Measurements from ENCODE around the gene CDH4. TPM values are rescaled to one million over a fixed set of nuclear protein-coding genes. Genes with fewer than 3 reads are reported as not detected.
"Not testable (repeated sequence)": the region's sequence is repeated elsewhere in the genome, so short reads cannot be mapped to it uniquely, and the experiment has no call there.

Gene CDH4
- total RNA-seq, 2 donors from 2014 or later: not detected

- H3K36me3 ChIP-seq: peaks cover 15% of the 10 kb centered on the region
- no peak for ATAC-seq (ENCODE audit: insufficient number of reproducible peaks, low FRiP score, low read depth)
- no peaks in the 10 kb centered on the region for H3K9me3 ChIP-seq
- H3K4me3 ChIP-seq: no peak overlapping the region
- no peak for TF ChIP-seq CTCF (IDR thresholded peaks at IDR 0.05)
- no peaks in the 10 kb centered on the region for H3K4me1 ChIP-seq (ENCODE audit: control insufficient read depth in 1 of 2, low read depth in 2 of 2)
- H3K27ac ChIP-seq: no peak overlapping the region
- DNase-seq (ENCODE audit: low spot score): no peak
- H3K27me3 ChIP-seq (replicated peaks; ENCODE audit: insufficient read depth): no peaks in the 10 kb centered on the region
Observed at GRCh38 chr20:61979090-61979489, 727.0 kb downstream of the CDH4 start.

- DNase-seq (ENCODE audit: low spot score) (no peak), ATAC-seq (ENCODE audit: insufficient number of reproducible peaks, low FRiP score, low read depth) (no peak)
- Histone ChIP-seq H3K9me3 (no peaks in the 10 kb centered on the region), H3K4me3 (no peak overlapping the region), H3K4me1 (ENCODE audit: control insufficient read depth in 1 of 2, low read depth in 2 of 2) (no peaks in the 10 kb centered on the region), H3K36me3 (peaks cover 10% of the 10 kb centered on the region), H3K27me3 (replicated peaks; ENCODE audit: insufficient read depth) (no peaks in the 10 kb centered on the region), H3K27ac (no peak overlapping the region)
- no peak for TF ChIP-seq CTCF (IDR thresholded peaks at IDR 0.05)
Observed at GRCh38 chr20:61979701-61980635, 727.9 kb downstream of the CDH4 start.

GRCh38 chr20:61980647-61981583, 728.9 kb downstream of the CDH4 start:
- Histone ChIP-seq H3K27ac (no peak overlapping the region), H3K36me3 (peaks cover 10% of the 10 kb centered on the region), H3K4me3 (no peak overlapping the region), H3K27me3 (replicated peaks; ENCODE audit: insufficient read depth) (no peaks in the 10 kb centered on the region), H3K9me3 (no peaks in the 10 kb centered on the region), H3K4me1 (ENCODE audit: control insufficient read depth in 1 of 2, low read depth in 2 of 2) (no peaks in the 10 kb centered on the region)
- DNase-seq (ENCODE audit: low spot score): no peak
- no peak for ATAC-seq (ENCODE audit: insufficient number of reproducible peaks, low FRiP score, low read depth)
- no peak for TF ChIP-seq CTCF (IDR thresholded peaks at IDR 0.05)

GRCh38 chr20:61981691-61982090, 729.6 kb downstream of the CDH4 start:
- H3K4me1 ChIP-seq (ENCODE audit: control insufficient read depth in 1 of 2, low read depth in 2 of 2); H3K27ac ChIP-seq: not testable (repeated sequence)

GRCh38 chr20:61982191-61982950, 730.3 kb downstream of the CDH4 start:
- Histone ChIP-seq H3K9me3 (no peaks in the 10 kb centered on the region), H3K4me3 (no peak overlapping the region), H3K27ac (no peak overlapping the region), H3K4me1 (ENCODE audit: control insufficient read depth in 1 of 2, low read depth in 2 of 2) (no peaks in the 10 kb centered on the region), H3K36me3 (peaks cover 8% of the 10 kb centered on the region), H3K27me3 (replicated peaks; ENCODE audit: insufficient read depth) (no peaks in the 10 kb centered on the region)
- DNase-seq (ENCODE audit: low spot score): no peak
- TF ChIP-seq CTCF (IDR thresholded peaks at IDR 0.05): no peak
- no peak for ATAC-seq (ENCODE audit: insufficient number of reproducible peaks, low FRiP score, low read depth)

More at GRCh38 chr20:61981691-61982090, 729.6 kb downstream of the CDH4 start:
- not testable (repeated sequence) for H3K4me3 ChIP-seq; H3K27me3 ChIP-seq (replicated peaks; ENCODE audit: insufficient read depth); H3K36me3 ChIP-seq; ATAC-seq (ENCODE audit: insufficient number of reproducible peaks, low FRiP score, low read depth); DNase-seq (ENCODE audit: low spot score); H3K9me3 ChIP-seq
